Amygdala (tissue), 56 donors: ENCODE results near the gene HES5.
A peak's percentile ranks its signal among the peaks of the same experiment; 100 is the strongest.

ENCODE experiments used
- DNase-seq, 56 donors: peaks; one replicate each; lab custom pipeline; 2025; lab: John Stamatoyannopoulos, UW

Gene HES5

DNA sequence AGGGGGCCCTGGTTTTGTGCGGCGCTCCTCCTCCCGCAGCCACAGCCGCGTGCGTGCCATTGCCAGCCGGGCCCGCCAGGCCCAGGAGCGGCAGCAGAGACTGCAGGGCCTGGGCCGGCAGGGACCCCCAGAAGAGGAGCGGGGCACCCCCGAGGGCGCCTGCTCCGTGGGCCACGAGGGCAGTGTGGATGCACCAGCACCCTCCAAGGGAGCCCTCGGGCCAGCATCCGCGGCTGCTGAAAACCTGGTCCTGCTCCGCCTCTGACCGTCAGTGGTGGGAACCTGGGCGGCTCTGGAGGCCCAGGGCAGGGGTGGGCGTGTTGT lies 25.2 kb downstream of the HES5 start:
- DNase-seq = no peak

DNA sequence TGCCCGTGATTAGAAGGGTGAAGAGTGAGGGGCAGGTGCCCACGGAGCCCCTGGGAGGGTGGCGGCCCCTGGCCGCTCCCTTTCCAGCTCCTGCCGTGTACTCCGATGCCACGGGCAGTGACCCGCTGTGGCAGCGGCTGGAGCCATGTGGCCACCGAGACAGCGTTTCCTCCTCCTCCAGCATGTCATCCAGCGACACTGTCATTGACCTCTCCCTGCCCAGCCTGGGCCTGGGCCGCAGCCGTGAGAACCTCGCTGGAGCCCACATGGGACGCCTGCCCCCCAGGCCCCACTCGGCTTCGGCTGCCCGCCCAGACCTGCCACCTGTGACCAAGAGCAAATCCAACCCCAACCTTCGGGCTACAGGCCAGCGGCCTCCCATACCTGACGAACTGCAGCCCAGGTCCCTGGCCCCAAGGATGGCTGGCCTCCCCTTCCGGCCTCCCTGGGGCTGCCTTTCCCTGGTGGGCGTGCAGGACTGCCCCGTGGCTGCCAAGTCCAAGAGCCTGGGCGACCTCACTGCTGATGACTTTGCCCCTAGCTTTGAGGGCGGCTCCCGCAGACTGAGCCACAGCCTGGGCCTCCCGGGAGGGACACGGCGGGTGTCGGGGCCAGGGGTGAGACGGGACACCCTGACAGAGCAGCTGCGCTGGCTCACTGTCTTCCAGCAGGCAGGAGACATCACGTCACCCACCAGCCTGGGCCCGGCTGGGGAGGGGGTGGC lies 25.7 kb downstream of the HES5 start:
- peak in 4 of 56 donors; percentile 11 to 26 (median 22) for DNase-seq

DNA sequence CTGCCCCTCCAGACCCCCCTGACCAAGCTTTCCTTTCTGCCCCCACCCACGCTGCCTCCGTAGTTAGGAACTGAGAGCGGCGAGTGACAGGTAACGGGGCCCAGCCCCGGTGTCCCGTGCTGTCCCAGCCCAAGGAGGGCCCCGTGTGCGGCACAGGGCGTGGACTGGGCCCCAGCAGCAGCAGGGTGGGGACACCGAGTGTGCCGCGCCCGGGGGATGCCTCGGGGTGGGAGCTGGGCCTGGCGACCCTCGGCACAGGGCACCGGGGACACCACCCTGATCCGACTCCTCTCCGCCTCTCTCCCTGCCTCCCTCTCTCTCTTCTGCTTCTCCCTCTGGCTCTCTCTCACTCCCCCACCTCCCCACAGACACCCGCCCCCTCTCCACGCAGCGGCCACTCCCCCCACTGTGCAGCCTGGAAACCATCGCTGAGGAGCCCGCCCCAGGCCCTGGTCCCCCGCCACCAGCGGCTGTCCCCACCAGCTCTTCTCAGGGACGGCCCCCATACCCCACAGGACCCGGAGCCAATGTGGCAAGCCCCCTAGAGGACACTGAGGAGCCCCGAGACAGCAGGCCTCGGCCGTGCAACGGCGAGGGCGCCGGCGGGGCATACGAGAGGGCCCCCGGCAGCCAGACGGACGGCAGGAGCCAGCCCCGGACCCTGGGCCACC lies 26.4 kb downstream of the HES5 start:
- no peak for DNase-seq

DNA sequence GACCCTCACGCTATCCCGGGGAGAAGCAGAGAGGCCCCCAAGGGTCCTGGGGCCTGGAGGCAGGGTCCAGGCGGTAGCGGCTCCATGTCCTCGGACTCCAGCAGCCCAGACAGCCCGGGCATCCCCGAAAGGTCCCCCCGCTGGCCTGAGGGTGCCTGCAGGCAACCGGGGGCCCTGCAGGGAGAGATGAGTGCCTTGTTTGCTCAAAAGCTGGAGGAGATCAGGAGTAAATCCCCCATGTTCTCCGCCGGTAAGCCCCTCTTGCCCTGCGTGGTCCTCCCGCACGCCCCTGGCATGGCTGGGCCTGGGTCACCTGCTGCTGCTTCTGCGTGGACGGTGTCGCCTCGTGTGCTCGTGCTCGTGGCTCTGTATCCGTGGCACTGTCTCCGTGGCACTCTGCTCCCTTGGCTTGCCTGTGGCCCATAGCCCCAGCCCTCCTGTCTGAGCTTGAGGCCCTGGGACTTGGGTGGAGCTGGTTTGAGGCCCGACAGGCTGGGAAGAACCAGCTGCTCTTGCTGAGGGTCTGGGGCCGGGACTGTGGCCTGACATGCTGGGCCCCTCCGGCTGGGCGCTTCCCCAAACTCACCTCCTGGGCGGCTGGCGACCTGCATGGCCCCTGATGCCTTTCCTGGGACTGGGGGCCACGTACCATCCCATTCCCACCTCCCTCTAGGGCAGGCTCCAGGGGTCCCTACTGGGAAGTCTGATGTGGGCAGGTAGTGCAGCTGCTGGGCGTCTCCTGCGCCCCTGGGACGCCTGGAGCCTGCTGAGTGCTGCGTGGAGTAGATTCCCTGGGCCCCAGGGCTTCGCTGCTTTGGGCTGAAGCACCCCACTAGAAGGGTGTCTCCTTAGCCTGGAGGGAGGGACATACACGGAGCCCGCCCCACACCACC lies 27.2 kb downstream of the HES5 start:
- no peak for DNase-seq

DNA sequence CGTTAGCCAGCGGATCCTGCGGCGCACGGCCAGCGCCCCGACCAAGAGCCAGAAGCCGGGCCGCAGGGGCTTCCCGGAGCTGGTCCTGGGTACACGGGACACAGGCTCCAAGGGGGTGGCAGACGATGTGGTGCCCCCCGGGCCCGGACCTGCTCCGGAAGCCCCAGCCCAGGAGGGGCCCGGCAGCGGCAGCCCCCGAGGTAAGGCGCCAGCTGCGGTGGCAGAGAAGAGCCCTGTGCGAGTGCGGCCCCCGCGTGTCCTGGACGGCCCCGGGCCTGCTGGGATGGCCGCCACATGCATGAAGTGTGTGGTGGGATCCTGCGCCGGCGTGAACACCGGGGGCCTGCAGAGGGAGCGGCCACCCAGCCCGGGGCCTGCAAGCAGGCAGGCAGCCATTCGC lies 27.9 kb downstream of the HES5 start:
- no peak for DNase-seq

GRCh38 chr1:2501820-2502119 lies 28.3 kb downstream of the HES5 start:
- no peak for DNase-seq

DNA sequence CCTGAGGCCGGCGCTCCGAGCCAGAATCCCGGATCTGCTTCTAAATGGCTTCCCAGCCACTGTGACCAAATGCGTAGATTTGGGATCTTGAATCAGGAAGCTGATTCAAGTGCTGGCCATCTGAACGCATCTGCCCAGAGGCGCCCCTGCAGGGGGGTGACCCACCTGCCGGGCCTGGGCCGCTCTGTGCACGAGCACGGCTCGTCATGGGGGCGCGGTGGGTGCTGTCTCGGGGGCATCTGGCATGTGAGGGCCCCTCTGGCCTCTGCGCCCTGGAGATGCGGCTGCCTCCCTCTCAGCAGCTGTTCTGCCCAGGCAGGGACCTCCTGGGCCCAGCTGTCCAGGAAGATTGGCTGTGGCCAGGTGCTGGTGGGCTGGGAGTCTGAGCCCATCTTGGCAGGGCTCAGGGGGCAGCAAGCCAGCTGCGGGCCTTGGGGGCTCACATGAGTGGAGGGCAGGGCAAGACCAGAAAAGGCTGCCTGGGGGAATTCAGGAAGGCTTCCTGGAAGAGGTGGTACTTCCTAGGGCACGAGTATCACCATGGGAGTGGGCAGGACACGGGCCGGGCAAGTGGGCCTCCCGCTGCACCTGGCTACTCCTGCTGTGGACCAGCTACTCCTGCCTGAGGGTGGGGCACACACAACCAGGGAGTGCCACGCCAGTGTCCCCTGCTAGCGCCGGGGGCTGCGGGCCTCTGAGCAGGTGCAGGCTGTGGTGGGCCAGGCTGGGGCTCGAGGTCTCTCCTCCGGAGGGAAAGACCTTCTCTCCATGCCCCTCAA lies 28.8 kb downstream of the HES5 start:
- no peak for DNase-seq

DNA sequence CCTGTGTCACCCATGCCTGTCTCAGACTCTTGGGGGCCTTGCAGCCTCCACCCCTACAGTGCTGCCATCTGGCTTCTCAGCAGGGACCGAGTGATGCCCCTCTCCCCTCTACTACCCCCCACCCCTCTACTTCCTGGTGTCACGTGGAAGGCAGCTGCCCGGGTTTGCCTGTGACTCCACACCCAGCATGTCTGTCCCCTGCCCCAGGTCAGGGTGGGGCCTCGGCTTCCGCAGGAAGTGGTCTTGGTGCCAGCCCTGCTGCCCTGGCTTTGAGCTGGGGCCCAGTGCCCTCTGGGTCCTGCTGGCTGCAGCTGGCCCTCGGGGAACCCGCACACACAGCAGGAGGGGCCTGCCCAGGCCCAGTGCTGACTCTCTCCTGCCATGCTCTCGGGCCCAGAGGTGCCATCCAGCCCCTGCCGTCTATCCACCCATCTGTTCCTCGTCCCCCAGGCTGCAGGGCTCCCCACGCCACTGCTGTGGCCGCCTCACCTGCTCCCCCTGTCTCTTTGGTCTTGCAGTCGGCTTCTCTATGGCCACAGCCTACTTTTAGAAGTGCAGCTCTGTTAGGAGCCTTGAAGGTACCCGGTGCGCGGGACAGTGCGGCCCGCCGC lies 30.0 kb downstream of the HES5 start:
- DNase-seq = no peak

- DNase-seq = no peak
These were observed 30.8 kb downstream of the HES5 start for GRCh38 chr1:2499260-2499659.

DNA sequence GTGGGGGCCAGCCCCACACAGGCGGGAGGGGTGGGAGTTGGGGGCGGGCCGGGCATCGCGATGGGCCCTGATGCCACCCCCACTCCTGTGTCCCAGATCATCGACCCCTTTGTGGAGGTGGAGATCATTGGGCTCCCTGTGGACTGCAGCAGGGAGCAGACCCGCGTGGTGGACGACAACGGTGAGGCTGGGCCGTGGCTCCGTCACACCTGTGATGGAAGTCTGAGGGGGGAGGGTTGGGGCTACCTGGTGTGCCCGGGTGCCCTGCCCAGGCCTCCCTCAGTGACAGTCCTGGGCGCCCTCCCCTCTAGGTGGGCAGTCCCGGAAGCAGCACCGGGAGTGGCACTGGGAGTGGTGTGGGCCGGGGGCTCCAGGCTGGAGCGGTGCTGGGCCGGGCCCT lies 31.4 kb downstream of the HES5 start:
- DNase-seq = no peak

DNA sequence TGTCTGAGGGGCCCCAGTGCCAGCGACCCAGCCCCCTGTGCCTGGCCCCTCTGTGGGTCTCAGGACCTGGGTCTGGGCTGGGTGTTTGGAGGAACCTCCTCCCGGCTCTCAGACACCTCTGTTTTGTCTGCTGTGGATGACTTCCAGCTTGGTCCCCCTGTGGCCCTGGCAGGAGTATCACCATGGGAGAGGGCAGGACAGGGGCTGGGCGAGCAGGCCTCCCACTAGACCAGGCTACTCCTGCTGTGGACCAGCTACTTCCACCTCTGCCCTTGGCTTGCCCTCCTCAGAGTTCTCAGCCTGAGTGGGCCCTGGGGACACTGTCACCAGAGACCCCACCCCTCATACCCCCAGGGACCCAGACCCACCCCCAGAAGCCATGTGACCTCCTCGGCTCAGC lies 32.2 kb downstream of the HES5 start:
- DNase-seq = no peak

DNA sequence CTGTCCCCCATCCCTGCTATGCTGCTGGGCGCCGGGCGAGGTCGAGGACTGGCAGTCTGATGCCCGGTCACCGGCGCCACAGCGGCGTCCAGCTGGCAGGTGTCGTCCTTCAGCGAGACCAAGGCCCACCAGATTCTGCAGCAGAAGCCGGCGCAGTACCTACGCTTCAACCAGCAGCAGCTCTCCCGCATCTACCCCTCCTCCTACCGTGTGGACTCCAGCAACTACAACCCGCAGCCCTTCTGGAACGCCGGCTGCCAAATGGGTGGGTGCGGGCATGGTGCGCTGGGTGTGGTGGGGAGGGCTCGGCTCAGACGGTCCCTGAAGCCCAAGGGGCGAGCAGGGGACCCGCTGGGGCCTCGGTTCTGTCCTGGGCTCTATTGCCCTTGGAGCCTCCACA lies 33.3 kb downstream of the HES5 start:
- no peak for DNase-seq

- DNase-seq = no peak
These were observed 33.9 kb downstream of the HES5 start for GRCh38 chr1:2496087-2496622.

- DNase-seq = no peak
These were observed 34.5 kb downstream of the HES5 start for GRCh38 chr1:2495546-2495945.

GRCh38 chr1:2495026-2495425 lies 35.0 kb downstream of the HES5 start:
- no peak for DNase-seq

DNA sequence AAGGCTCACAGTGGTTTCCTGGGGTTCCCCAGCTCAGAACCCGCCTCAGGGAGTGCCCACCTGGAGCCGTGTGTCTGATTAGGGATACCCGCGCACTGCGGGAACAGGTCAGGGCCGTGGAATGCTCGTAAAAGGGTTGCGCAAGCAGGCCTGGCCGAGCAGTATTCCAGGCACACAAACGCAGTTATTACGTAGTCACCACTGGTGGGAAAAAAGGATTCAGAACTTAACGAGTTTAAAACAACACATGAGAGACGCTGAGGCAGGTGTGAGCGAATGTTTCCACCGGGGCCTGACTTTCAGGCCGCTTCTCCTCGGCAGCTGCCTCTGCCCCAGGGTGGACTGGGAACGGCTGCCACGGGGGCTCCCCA lies 35.8 kb downstream of the HES5 start:
- DNase-seq = no peak

GRCh38 chr1:2493691-2494322 lies 36.3 kb downstream of the HES5 start:
- DNase-seq = peak in 55 of 56 donors; percentile 18 to 94 (median 80)

DNA sequence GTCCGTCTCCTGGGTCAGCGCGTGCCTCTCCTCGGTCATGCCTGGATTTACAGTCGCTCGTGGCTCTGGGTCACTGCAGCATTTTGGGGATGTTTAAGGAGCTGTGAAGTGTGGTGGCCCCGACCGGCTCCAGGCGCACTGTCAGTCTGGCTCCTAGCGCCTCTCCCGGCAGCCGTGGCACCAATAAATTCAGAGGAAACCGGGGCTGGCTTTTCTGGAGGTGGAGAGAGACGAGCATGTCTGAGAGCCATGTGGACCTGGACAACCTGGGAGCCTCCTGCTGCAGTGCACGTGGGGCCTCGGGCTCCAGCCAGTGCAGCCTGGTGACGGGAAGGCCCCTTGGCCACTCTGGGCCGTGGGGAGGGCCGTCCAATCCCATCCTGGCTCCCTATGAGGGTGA lies 36.8 kb downstream of the HES5 start:
- no peak for DNase-seq

- DNase-seq = no peak
These were observed 38.0 kb downstream of the HES5 start for GRCh38 chr1:2492091-2492490.

DNA sequence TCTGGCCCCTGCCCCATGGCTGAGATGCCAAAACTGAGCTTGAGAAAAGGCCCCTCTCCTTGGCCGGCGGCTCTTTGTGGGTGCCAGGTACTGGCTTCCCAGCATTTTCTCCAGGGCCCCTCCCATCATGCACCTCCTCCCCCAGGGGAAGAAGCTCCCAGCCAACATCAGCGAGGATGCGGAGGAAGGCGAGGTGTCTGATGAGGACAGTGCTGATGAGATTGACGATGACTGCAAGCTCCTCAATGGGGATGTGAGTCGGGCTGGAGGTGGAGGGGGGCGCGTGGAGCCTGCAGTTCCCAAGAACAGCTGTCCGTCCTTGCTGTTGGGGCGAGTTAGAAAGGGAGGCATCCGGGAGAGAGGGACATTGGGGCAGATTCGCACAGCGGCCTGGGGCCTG lies 40.4 kb downstream of the HES5 start:
- peak in 13 of 56 donors; percentile 4 to 40 (median 17) for DNase-seq
